Esophagus (tissue), 2 donors: ENCODE results near the gene LRRC75A. TPM values are rescaled to one million over a fixed set of nuclear protein-coding genes. Genes with fewer than 3 reads are reported as not detected.

Source experiments
- H3K27ac ChIP-seq, 2 donors: one replicate each; pipeline ENCODE4 v1.5.1; 2013; ENCODE audit warnings: low read depth in 2 of 2, mild to moderate bottlenecking in 2 of 2, inconsistent platforms in 1 of 2, low read length in 1 of 2, moderate library complexity in 1 of 2
- H3K27me3 ChIP-seq, 2 donors: one replicate each; pipeline ENCODE4 v1.6.1; 2013; ENCODE audit warnings: low read length in 2 of 2, control low read depth in 1 of 2, mild to moderate bottlenecking in 1 of 2; ENCODE audit not compliant: insufficient read depth in 2 of 2, control insufficient read depth in 1 of 2
- H3K36me3 ChIP-seq, 2 donors: one replicate each; pipeline ENCODE4 v1.6.1; 2013; ENCODE audit warnings: low read length in 1 of 2; ENCODE audit not compliant: control insufficient read depth in 2 of 2, insufficient read depth in 2 of 2
- H3K4me1 ChIP-seq, 2 donors: one replicate each; pipeline ENCODE4 v1.6.1; 2013; ENCODE audit warnings: low read length in 1 of 2; ENCODE audit not compliant: control insufficient read depth in 2 of 2, insufficient read depth in 2 of 2
- H3K4me3 ChIP-seq, 2 donors: one replicate each; pipeline ENCODE4 v1.5.1; 2013; ENCODE audit warnings: low read length in 2 of 2, mild to moderate bottlenecking in 2 of 2, low read depth in 1 of 2, moderate library complexity in 1 of 2
- H3K9me3 ChIP-seq, 2 donors: one replicate each; pipeline ENCODE4 v1.6.1; 2013; ENCODE audit warnings: mild to moderate bottlenecking in 2 of 2, low read depth in 1 of 2, low read length in 1 of 2, moderate library complexity in 1 of 2; ENCODE audit not compliant: control insufficient read depth in 2 of 2, insufficient read depth in 1 of 2
- WGBS, 2 donors: extraction: QIAGEN DNeasy Blood & Tissue Kit; methylation state at CpG; one replicate each; pipeline ENCODE4 v1.1.7; 2013; 5-methylcytosine and 5-hydroxymethylcytosine counted together
- polyA plus RNA-seq, 2 donors: library from polyadenylated mRNA; stranded (reverse); fragments of 200-250 nt; gene quantifications; one replicate each; pipeline ENCODE4 v1.2.3, GENCODE V29; 2013
- donor health status: healthy with polysubstance abuse.
- donor health status: Bipolar disorder and iron deficiency.

Gene LRRC75A
- polyA plus RNA-seq, 2 donors: 0.53 to 0.65 TPM

- 11 to 14% methylated on average over 16 of the region's 16 CpGs for WGBS, 2 donors
- H3K9me3 ChIP-seq: peaks cover 0 to 3% of the 10 kb centered on the region in 2 donors
- H3K4me3 ChIP-seq: no peak overlapping the region
These were observed 24.6 kb upstream of the LRRC75A start for GRCh38 chr17:16516594-16517051.

GRCh38 chr17:16515933-16516332 is 23.9 kb upstream of the LRRC75A start:
- Histone ChIP-seq H3K9me3 (peaks cover 0 to 3% of the 10 kb centered on the region in 2 donors), H3K36me3 (no peaks in the 10 kb centered on the region), H3K4me1 (no peaks in the 10 kb centered on the region), H3K27me3 (peaks cover 0 to 2% of the 10 kb centered on the region in 2 donors), H3K27ac (no peak overlapping the region), H3K4me3 (no peak overlapping the region)
- WGBS, 2 donors: 85 to 90% methylated on average over 4 of the region's 4 CpGs

More at GRCh38 chr17:16516594-16517051, 24.6 kb upstream of the LRRC75A start:
- H3K4me1 ChIP-seq: no peaks in the 10 kb centered on the region
- no peaks in the 10 kb centered on the region for H3K36me3 ChIP-seq
- H3K27ac ChIP-seq: no peak overlapping the region
- H3K27me3 ChIP-seq: peaks cover 0 to 2% of the 10 kb centered on the region in 2 donors

GRCh38 chr17:16513873-16514272 is 21.9 kb upstream of the LRRC75A start:
- Histone ChIP-seq H3K27ac (no peak overlapping the region), H3K9me3 (peaks cover 0 to 3% of the 10 kb centered on the region in 2 donors), H3K36me3 (no peaks in the 10 kb centered on the region), H3K4me3 (no peak overlapping the region), H3K4me1 (no peaks in the 10 kb centered on the region), H3K27me3 (peaks cover 0 to 2% of the 10 kb centered on the region in 2 donors)
- WGBS, 2 donors: 81 to 82% methylated on average over 6 of the region's 6 CpGs

GRCh38 chr17:16512011-16512410 is 20.0 kb upstream of the LRRC75A start:
- H3K4me3 ChIP-seq: no peak overlapping the region
- WGBS, 2 donors: 53 to 66% methylated on average over 4 of the region's 4 CpGs
- peaks cover 0 to 3% of the 10 kb centered on the region in 2 donors for H3K9me3 ChIP-seq
- no peak overlapping the region for H3K27ac ChIP-seq
- no peaks in the 10 kb centered on the region for H3K36me3 ChIP-seq
- H3K27me3 ChIP-seq: peaks cover 0 to 2% of the 10 kb centered on the region in 2 donors
- H3K4me1 ChIP-seq: peaks cover 0 to 3% of the 10 kb centered on the region in 2 donors

DNA sequence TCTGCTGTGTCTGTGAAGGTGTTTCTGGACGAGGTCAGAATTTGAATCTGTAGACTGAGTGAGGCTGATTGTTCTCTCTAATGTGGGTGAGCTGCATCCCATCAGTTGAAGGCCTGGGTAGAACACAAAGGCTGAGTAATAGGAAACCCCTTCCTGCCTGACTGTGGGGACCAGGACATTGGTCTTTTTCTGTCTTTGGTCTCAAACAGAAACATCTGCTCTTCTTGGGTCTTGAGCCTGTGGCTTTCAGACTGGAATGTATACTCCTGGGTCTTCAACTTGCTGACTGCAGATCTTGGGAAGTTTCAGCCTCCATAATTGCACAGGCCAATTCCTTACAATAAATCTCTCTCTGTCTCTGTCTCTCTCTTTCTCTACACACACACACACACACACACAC is 19.6 kb upstream of the LRRC75A start:
- peaks cover 0 to 3% of the 10 kb centered on the region in 2 donors for H3K4me1 ChIP-seq
- peaks cover 0 to 3% of the 10 kb centered on the region in 2 donors for H3K9me3 ChIP-seq
- H3K4me3 ChIP-seq: no peak overlapping the region
- H3K27ac ChIP-seq: no peak overlapping the region
- 75 to 77% methylated on average over 1 of the region's 1 CpG for WGBS, 2 donors
- peaks cover 0 to 2% of the 10 kb centered on the region in 2 donors for H3K27me3 ChIP-seq
- no peaks in the 10 kb centered on the region for H3K36me3 ChIP-seq

GRCh38 chr17:16507918-16508533 is 16.0 kb upstream of the LRRC75A start:
- Histone ChIP-seq H3K27ac (no peak overlapping the region), H3K4me1 (peaks cover 0 to 3% of the 10 kb centered on the region in 2 donors), H3K4me3 (no peak overlapping the region), H3K27me3 (no peaks in the 10 kb centered on the region), H3K36me3 (no peaks in the 10 kb centered on the region), H3K9me3 (no peaks in the 10 kb centered on the region)
- 69% methylated on average over 8 of the region's 8 CpGs for WGBS, 2 donors

DNA sequence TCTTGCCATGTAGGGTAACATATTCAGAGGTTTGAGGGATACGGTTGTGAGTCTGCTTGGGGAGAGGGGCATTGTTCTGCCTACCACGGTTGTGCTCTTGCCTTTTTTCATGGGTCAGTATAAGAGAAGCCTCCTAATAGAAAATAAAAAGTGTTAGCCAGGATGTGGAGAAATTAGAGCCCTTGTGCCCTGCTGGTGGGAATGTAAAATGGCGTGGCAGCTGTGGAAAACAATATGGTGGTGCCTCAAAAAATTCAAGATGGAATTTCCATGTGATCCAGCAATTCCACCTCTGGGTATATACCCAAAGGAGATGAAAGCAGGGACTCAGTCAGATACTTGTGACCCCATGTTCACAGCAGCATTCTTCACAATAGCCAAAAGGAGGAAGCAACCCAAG is 14.2 kb upstream of the LRRC75A start:
- no peaks in the 10 kb centered on the region for H3K36me3 ChIP-seq
- H3K27ac ChIP-seq: no peak overlapping the region
- H3K4me3 ChIP-seq: no peak overlapping the region
- H3K27me3 ChIP-seq: no peaks in the 10 kb centered on the region
- H3K4me1 ChIP-seq: peaks cover 0 to 3% of the 10 kb centered on the region in 2 donors
- H3K9me3 ChIP-seq: no peaks in the 10 kb centered on the region
- 93% methylated on average over 3 of the region's 3 CpGs for WGBS, 2 donors

DNA sequence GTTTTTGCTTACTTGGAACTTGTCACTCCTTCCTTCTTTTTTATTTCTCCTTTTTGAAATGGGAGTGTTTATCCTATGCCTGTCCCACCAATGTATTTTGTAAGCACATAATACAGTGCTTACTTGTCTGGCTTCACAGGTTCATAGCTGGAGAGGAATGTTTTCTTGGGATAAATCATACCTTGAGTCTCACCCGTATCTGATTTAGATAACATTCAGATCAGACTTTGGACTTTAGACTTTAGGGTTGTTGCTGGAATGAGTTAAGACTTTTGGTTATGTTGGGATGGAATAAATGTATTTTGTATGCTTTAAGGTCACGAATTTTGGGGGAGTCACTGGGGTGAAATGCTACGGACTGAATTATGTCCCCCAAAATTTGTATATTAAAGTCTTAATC is 13.0 kb upstream of the LRRC75A start:
- no peaks in the 10 kb centered on the region for H3K27me3 ChIP-seq
- 70 to 90% methylated on average over 3 of the region's 3 CpGs for WGBS, 2 donors
- H3K9me3 ChIP-seq: no peaks in the 10 kb centered on the region
- peaks cover 0 to 3% of the 10 kb centered on the region in 2 donors for H3K4me1 ChIP-seq
- H3K4me3 ChIP-seq: no peak overlapping the region
- H3K36me3 ChIP-seq: no peaks in the 10 kb centered on the region
- no peak overlapping the region for H3K27ac ChIP-seq

- no peak overlapping the region for H3K27ac ChIP-seq
- H3K27me3 ChIP-seq: no peaks in the 10 kb centered on the region
- H3K4me1 ChIP-seq: peaks cover 2 to 7% of the 10 kb centered on the region in 2 donors
- WGBS, 2 donors: 83 to 86% methylated on average over 12 of the region's 12 CpGs
- H3K9me3 ChIP-seq: peaks cover 0 to 2% of the 10 kb centered on the region in 2 donors
- H3K4me3 ChIP-seq: no peak overlapping the region
- H3K36me3 ChIP-seq: no peaks in the 10 kb centered on the region
These were observed 5.0 kb upstream of the LRRC75A start for GRCh38 chr17:16496820-16497489.
